Measurements from ENCODE around the gene CLDN17. TPM values are rescaled to one million over a fixed set of nuclear protein-coding genes. Genes with fewer than 3 reads are reported as not detected.

Gene CLDN17
- total and polyA plus RNA-seq, 4 experiments from 2014 or later = not detected

DNA sequence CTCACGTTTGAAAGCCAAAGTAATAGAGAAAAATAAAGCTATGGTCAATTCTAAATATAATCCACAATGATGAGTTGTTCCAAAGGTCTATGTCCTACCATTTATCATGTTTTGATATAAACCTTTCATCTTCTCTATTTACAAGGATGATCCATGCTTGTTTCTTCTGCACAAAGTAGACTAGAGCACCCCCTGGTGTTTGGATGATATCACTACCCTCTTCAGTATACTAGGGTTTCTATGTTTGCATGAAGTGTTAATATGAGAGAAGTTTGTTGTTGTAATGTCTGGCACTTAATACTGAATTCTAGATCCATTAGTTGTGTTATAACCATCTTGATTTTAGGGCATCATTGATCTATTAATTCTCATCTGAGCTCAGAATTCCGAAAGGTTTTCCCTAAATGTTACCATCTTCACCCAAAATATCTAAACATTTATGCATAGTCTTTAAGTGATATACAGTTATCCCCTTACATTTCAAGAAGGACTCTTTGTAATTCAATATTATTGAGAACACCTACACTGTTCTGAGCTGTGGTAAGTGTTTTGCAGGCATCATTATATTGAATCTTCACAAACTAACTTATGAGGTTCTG is 28.2 kb upstream of the CLDN17 start:
- no peaks in the 10 kb centered on the region for H3K27me3 ChIP-seq (ENCODE audit: insufficient read depth, low read length)
- intact Hi-C loops (cut with micrococcal nuclease) = no loop called here
- CTCF ChIA-PET (ENCODE audit: partially characterized antibody) = no interaction called here
- Mint-ChIP-seq H3K27me3 (no peaks in the 10 kb centered on the region), H3K36me3 (no peaks in the 10 kb centered on the region), H3K9me3 (peaks cover 0 to 3% (median 0%) of the 10 kb centered on the region in 8 donors), H3K27ac (no peak overlapping the region), H3K4me3 (no peak overlapping the region), H3K4me1 (no peaks in the 10 kb centered on the region)
- H3K4me1 ChIP-seq (ENCODE audit: insufficient read depth, low read length) = no peaks in the 10 kb centered on the region
- H3K27ac ChIP-seq (ENCODE audit: low read depth, low read length) = no peak overlapping the region
- H3K36me3 ChIP-seq (ENCODE audit: insufficient read depth, low read length) = no peaks in the 10 kb centered on the region
- POLR2A ChIA-PET (ENCODE audit: partially characterized antibody) = no interaction called here
- no peaks in the 10 kb centered on the region for H3K9me3 ChIP-seq (ENCODE audit: control insufficient read depth in 1 of 2, low read length in 2 of 2)
- H3K4me3 ChIP-seq (ENCODE audit: low read length in 2 of 2) = no peak overlapping the region
- DNase-seq = no peak

GRCh38 chr21:30193201-30193600 is 26.6 kb upstream of the CLDN17 start:
- ChIA-PET POLR2A (ENCODE audit: partially characterized antibody) (no interaction called here), CTCF (ENCODE audit: partially characterized antibody) (no interaction called here)
- no peaks in the 10 kb centered on the region for H3K4me1 ChIP-seq (ENCODE audit: insufficient read depth, low read length)
- no peaks in the 10 kb centered on the region for H3K27me3 ChIP-seq (ENCODE audit: insufficient read depth, low read length)
- no peak for DNase-seq
- no peaks in the 10 kb centered on the region for H3K27me3 Mint-ChIP-seq
- no peak overlapping the region for H3K27ac ChIP-seq (ENCODE audit: low read depth, low read length)
- no peak overlapping the region for H3K4me3 Mint-ChIP-seq
- H3K36me3 ChIP-seq (ENCODE audit: insufficient read depth, low read length) = no peaks in the 10 kb centered on the region
- H3K27ac Mint-ChIP-seq = no peak overlapping the region
- H3K9me3 ChIP-seq (ENCODE audit: control insufficient read depth in 1 of 2, low read length in 2 of 2) = no peaks in the 10 kb centered on the region
- H3K4me1 Mint-ChIP-seq = no peaks in the 10 kb centered on the region
- H3K36me3 Mint-ChIP-seq = no peaks in the 10 kb centered on the region
- intact Hi-C loops (cut with micrococcal nuclease) = no loop called here
- peaks cover 0 to 3% (median 0%) of the 10 kb centered on the region in 8 donors for H3K9me3 Mint-ChIP-seq
- no peak overlapping the region for H3K4me3 ChIP-seq (ENCODE audit: low read length in 2 of 2)

DNA sequence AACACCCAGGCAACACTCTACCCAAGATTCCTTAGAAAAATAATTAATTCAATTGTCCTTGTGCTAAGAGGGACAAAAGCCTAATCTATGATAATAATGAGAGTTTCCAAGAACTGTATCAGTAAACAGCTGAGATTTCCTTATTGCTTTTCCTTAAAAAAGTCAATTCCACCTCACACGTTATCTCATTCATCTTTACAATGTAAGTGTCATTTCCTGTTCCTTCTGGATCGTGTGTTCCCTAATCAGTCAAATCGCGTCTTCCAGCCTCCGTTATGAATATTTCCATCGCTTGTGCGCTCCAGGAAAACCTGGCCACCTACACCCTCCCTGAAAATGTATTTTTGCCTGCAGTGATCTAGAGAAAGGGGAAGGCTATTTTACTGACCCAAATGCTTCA is 23.9 kb upstream of the CLDN17 start:
- Mint-ChIP-seq H3K9me3 (no peaks in the 10 kb centered on the region), H3K4me3 (no peak overlapping the region), H3K4me1 (no peaks in the 10 kb centered on the region), H3K36me3 (no peaks in the 10 kb centered on the region), H3K27ac (no peak overlapping the region), H3K27me3 (no peaks in the 10 kb centered on the region)
- CTCF ChIA-PET (ENCODE audit: partially characterized antibody) = no interaction called here
- POLR2A ChIA-PET (ENCODE audit: partially characterized antibody) = no interaction called here
- DNase-seq = no peak
- Histone ChIP-seq H3K9me3 (ENCODE audit: control insufficient read depth in 1 of 2, low read length in 2 of 2) (no peaks in the 10 kb centered on the region), H3K27me3 (ENCODE audit: insufficient read depth, low read length) (no peaks in the 10 kb centered on the region), H3K36me3 (ENCODE audit: insufficient read depth, low read length) (no peaks in the 10 kb centered on the region), H3K27ac (ENCODE audit: low read depth, low read length) (no peak overlapping the region), H3K4me3 (ENCODE audit: low read length in 2 of 2) (no peak overlapping the region), H3K4me1 (ENCODE audit: insufficient read depth, low read length) (no peaks in the 10 kb centered on the region)
- intact Hi-C loops (cut with micrococcal nuclease) = no loop called here

DNA sequence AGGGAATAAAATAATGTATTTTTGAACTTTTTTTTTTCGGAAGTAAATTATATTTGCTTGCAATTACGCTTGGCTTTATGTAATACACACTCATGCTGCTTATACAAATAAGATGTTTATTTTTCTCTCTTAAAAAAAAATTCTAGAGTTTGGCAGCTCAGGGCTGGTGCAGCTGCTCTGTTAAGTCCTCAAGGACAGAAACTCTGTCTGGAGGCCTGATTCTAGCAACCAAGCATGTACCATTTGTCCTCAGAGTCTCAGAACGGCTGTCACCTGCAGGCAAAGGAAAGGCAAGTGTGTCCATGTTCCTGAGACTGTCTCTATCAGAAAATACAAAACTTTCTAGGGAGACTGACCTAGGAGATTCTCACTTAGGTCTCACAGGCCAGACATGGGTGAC is 23.2 kb upstream of the CLDN17 start:
- Mint-ChIP-seq H3K9me3 (no peaks in the 10 kb centered on the region), H3K4me3 (no peak overlapping the region), H3K27me3 (no peaks in the 10 kb centered on the region), H3K36me3 (no peaks in the 10 kb centered on the region), H3K27ac (no peak overlapping the region), H3K4me1 (no peaks in the 10 kb centered on the region)
- Histone ChIP-seq H3K36me3 (ENCODE audit: insufficient read depth, low read length) (no peaks in the 10 kb centered on the region), H3K4me1 (ENCODE audit: insufficient read depth, low read length) (no peaks in the 10 kb centered on the region), H3K4me3 (ENCODE audit: low read length in 2 of 2) (no peak overlapping the region), H3K27ac (ENCODE audit: low read depth, low read length) (no peak overlapping the region), H3K27me3 (ENCODE audit: insufficient read depth, low read length) (no peaks in the 10 kb centered on the region), H3K9me3 (ENCODE audit: control insufficient read depth in 1 of 2, low read length in 2 of 2) (no peaks in the 10 kb centered on the region)
- no peak for DNase-seq
- intact Hi-C loops (cut with micrococcal nuclease) = no loop called here
- CTCF ChIA-PET (ENCODE audit: partially characterized antibody) = no interaction called here
- POLR2A ChIA-PET (ENCODE audit: partially characterized antibody) = no interaction called here

- intact Hi-C loops (cut with micrococcal nuclease) = no loop called here
- no peaks in the 10 kb centered on the region for H3K36me3 Mint-ChIP-seq
- POLR2A ChIA-PET (ENCODE audit: partially characterized antibody) = no interaction called here
- Histone ChIP-seq H3K9me3 (ENCODE audit: control insufficient read depth in 1 of 2, low read length in 2 of 2) (no peaks in the 10 kb centered on the region), H3K36me3 (ENCODE audit: insufficient read depth, low read length) (no peaks in the 10 kb centered on the region), H3K27ac (ENCODE audit: low read depth, low read length) (no peak overlapping the region), H3K4me1 (ENCODE audit: insufficient read depth, low read length) (no peaks in the 10 kb centered on the region), H3K4me3 (ENCODE audit: low read length in 2 of 2) (no peak overlapping the region), H3K27me3 (ENCODE audit: insufficient read depth, low read length) (no peaks in the 10 kb centered on the region)
- H3K27ac Mint-ChIP-seq = no peak overlapping the region
- H3K4me3 Mint-ChIP-seq = no peak overlapping the region
- H3K27me3 Mint-ChIP-seq = no peaks in the 10 kb centered on the region
- no peak for DNase-seq
- H3K4me1 Mint-ChIP-seq = no peaks in the 10 kb centered on the region
- CTCF ChIA-PET (ENCODE audit: partially characterized antibody) = no interaction called here
- no peaks in the 10 kb centered on the region for H3K9me3 Mint-ChIP-seq
These were observed 19.6 kb upstream of the CLDN17 start for GRCh38 chr21:30186242-30186641.

DNA sequence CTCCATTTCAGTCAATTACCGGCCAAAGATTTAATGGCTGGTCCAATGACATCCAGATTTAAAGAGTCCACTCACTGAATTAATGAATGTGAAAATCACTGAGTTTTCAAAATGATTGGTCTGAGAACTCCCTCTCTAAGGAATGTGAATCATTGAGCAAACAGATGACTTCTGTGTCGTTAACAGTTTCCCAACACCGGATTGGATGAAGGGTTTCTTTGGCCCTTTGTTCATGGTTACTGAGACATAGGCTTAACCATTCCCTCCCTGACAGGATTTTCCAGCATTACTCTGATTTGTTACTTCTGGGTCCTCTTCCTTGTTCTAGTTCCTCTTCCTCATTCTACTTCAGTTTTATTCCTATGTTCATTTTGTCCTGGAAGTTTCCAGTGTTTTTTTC is 1.5 kb upstream of the CLDN17 start:
- Mint-ChIP-seq H3K27ac (no peak overlapping the region), H3K36me3 (no peaks in the 10 kb centered on the region), H3K4me3 (no peak overlapping the region), H3K4me1 (no peaks in the 10 kb centered on the region), H3K27me3 (peaks cover 0 to under 1% of the 10 kb centered on the region in 2 donors), H3K9me3 (peaks cover 0 to 4% (median 3%) of the 10 kb centered on the region in 8 donors)
- CTCF ChIA-PET (ENCODE audit: partially characterized antibody) = no interaction called here
- Histone ChIP-seq H3K4me3 (ENCODE audit: low read length in 2 of 2) (no peak overlapping the region), H3K4me1 (ENCODE audit: insufficient read depth, low read length) (no peaks in the 10 kb centered on the region), H3K36me3 (ENCODE audit: insufficient read depth, low read length) (no peaks in the 10 kb centered on the region), H3K27me3 (ENCODE audit: insufficient read depth, low read length) (no peaks in the 10 kb centered on the region), H3K27ac (ENCODE audit: low read depth, low read length) (no peak overlapping the region), H3K9me3 (ENCODE audit: control insufficient read depth in 1 of 2, low read length in 2 of 2) (no peaks in the 10 kb centered on the region)
- no peak for DNase-seq
- POLR2A ChIA-PET (ENCODE audit: partially characterized antibody) = no interaction called here
- intact Hi-C loops (cut with micrococcal nuclease) = no loop called here

- no peak overlapping the region for H3K4me3 Mint-ChIP-seq
- Histone ChIP-seq H3K36me3 (ENCODE audit: insufficient read depth, low read length) (no peaks in the 10 kb centered on the region), H3K4me1 (ENCODE audit: insufficient read depth, low read length) (no peaks in the 10 kb centered on the region), H3K9me3 (ENCODE audit: control insufficient read depth in 1 of 2, low read length in 2 of 2) (no peaks in the 10 kb centered on the region), H3K27me3 (ENCODE audit: insufficient read depth, low read length) (no peaks in the 10 kb centered on the region), H3K4me3 (ENCODE audit: low read length in 2 of 2) (no peak overlapping the region), H3K27ac (ENCODE audit: low read depth, low read length) (no peak overlapping the region)
- no peaks in the 10 kb centered on the region for H3K27me3 Mint-ChIP-seq
- peaks cover 0 to 5% (median 2%) of the 10 kb centered on the region in 8 donors for H3K9me3 Mint-ChIP-seq
- H3K36me3 Mint-ChIP-seq = no peaks in the 10 kb centered on the region
- ChIA-PET CTCF (ENCODE audit: partially characterized antibody) (no interaction called here), POLR2A (ENCODE audit: partially characterized antibody) (no interaction called here)
- no peak for DNase-seq
- intact Hi-C loops (cut with micrococcal nuclease) = no loop called here
- H3K4me1 Mint-ChIP-seq = no peaks in the 10 kb centered on the region
- H3K27ac Mint-ChIP-seq = no peak overlapping the region
These were observed 434 bp downstream of the CLDN17 start for GRCh38 chr21:30166171-30166570.

GRCh38 chr21:30164796-30165195 is 1.8 kb downstream of the CLDN17 start:
- POLR2A ChIA-PET (ENCODE audit: partially characterized antibody) = no interaction called here

More at GRCh38 chr21:30164796-30165195, 1.8 kb downstream of the CLDN17 start:
- Histone ChIP-seq H3K9me3 (ENCODE audit: control insufficient read depth in 1 of 2, low read length in 2 of 2) (no peaks in the 10 kb centered on the region), H3K4me3 (ENCODE audit: low read length in 2 of 2) (no peak overlapping the region), H3K4me1 (ENCODE audit: insufficient read depth, low read length) (no peaks in the 10 kb centered on the region), H3K27me3 (ENCODE audit: insufficient read depth, low read length) (no peaks in the 10 kb centered on the region), H3K27ac (ENCODE audit: low read depth, low read length) (no peak overlapping the region), H3K36me3 (ENCODE audit: insufficient read depth, low read length) (no peaks in the 10 kb centered on the region)
- no peak for DNase-seq
- H3K27me3 Mint-ChIP-seq = no peaks in the 10 kb centered on the region
- no peak overlapping the region for H3K4me3 Mint-ChIP-seq
- CTCF ChIA-PET (ENCODE audit: partially characterized antibody) = no interaction called here
- intact Hi-C loops (cut with micrococcal nuclease) = no loop called here
- no peaks in the 10 kb centered on the region for H3K36me3 Mint-ChIP-seq
- H3K9me3 Mint-ChIP-seq = peaks cover 0 to 5% (median 2%) of the 10 kb centered on the region in 8 donors
- no peak overlapping the region for H3K27ac Mint-ChIP-seq
- H3K4me1 Mint-ChIP-seq = no peaks in the 10 kb centered on the region
